NCI-H1105 treated with DMSO at 0.1 percent for 48 hours (cell line): ENCODE data around the gene CNNM3.

ENCODE experiments used
- DNase-seq: peaks from one replicate; lab custom pipeline; 2025; lab: John Stamatoyannopoulos, UW

CNNM3 gene

DNA sequence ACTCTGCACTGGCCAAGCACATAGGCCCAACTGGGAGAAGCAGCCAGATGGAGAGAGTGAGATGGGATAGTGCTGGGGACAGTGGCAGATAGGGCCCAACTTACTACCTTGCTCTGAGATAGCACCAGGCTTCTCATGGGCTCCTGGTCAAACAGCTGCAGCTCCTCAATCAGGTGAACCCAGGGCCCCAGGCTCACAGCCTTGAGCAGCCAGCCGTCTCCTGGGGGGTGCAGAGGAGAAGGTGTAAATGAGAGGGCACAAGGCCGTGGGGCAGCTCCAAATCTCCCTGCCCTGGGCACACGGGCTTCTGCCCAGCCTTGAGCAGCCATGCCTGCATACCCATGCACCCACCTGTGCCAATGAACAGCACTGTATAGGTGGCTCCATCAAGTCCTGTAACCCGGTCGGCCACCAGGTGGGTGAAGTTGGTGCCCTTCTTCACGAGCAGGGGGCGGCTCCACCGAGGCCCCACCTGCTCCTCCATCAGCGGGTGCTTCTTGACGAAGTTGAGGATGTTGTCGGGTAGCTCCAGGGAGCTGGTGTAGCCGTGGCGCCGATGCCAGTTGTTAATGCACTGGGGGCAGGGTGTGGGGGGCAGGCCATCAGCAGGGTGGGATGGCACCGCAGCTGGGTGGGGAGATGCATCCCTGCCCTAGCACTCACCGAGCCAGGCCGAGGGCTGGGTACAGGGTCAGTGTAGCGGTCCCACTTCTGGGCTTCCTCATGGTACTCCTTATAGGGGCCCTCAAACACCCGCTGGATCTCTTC is 47.7 kb downstream of the CNNM3 start:
- DNase-seq, result no peak

DNA sequence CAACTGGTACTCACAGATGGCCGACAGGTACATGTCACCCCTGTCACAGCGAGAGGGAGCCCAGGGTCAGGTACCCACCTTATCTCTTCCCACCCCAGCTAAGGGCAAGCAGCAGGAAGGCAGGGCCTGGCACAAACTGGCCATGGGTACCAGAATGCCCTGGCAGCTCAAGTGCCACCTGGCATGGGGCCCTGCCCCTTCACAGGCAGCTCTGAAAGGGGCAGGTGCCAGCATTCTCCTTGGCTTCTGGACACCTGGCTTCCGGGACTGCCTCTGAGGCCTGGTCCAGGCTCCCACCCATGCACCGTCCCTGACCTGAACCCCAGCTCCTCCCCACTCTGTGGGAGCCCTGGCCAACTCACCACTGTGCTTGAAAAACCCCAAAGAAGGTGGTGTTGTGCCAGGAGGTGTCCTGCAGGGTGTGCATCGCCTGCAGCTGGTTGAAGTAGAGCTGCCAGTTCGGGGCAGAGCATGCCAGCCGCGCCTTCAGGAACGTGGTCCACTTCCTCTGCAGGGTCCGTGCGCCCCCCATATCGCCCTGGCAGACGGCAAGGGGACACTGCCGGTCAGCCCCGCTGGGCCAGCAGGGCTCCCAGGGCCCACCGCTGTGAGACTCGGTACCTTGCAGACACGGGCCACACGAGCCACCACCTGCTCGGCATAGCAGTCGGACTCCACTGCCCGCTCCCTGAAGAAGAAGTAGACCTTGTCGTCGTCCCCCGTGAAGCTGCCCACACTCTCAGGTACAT is 48.4 kb downstream of the CNNM3 start:
- DNase-seq, result no peak

DNA sequence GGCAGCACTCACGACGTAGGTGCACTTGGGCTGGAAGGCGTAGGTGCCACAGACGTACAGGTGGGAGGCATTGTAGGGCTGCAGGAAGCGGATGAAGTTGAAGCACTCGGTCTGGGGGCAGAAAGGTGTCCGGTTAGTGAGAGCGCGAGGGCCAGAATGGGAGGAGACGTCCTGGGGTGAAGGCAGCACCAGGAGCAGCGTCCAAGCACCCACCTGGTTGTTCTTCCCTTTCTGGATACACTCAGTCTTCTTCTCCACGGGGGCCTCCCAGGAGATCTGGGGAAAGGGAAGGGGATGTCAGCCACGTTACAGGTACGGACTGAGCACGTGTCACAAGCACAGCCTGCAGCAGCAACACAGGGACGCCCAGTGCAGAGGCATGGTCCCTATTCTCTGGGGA is 49.6 kb downstream of the CNNM3 start:
- DNase-seq, result no peak

DNA sequence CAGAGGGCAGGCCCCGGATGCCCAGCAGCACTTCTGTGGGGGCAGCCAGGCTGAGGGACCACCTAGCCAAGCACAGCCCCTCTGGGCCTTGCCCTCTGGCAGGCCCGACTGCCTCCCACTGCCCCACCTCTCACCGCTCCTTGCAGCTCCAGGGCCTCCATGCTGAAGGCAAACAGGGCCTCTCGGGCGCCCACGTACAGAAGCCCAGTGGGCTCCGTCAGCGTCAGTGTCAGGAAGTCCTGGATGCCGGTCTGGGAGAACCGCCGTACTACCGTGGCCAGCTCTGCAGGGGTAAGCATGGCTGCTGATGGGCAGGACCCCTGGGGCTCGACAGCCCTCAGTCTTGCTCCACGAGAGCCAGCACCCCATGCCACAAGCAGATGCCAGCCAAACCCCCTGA is 50.1 kb downstream of the CNNM3 start:
- DNase-seq, result no peak

GRCh38 chr2:96866586-96866985 is 50.5 kb downstream of the CNNM3 start:
- DNase-seq, result no peak

DNA sequence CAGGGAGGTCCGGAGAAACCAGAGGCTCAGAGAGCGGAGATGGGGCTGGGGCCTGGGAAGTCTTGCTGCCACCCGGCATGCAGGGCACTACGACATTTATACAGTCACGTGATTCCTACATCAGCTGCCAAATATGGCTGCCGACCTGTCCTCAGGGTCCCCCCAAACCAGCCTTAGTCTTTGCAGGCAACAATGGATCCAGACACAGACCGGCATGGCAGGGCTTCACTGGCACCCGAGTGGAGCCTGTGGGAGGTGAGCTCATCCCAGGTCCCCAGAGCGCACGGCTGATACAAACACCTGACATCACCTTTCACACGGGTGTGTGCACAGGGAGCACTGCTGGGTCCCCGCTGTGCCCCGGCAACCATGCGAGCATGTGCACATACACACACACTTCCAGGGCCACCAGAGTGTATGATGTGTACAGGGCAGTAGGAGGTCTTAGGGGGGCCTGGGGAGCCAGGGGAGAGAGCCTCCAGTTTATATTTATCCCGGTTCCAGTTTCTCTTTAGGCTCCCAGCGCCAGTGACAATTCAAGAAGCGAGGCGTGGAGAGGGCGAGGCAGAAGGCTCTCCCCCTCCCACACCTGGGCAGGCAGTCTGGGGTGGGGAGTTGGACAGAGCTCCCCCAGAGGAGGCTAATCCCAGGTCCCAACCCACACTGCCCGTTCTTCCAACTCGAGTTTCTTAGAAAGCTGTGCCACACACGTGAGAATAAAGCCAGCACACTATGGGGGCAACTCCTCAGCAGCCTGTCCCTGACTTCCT is 51.1 kb downstream of the CNNM3 start:
- no peak for DNase-seq

GRCh38 chr2:96867756-96868554 is 51.9 kb downstream of the CNNM3 start:
- no peak for DNase-seq

DNA sequence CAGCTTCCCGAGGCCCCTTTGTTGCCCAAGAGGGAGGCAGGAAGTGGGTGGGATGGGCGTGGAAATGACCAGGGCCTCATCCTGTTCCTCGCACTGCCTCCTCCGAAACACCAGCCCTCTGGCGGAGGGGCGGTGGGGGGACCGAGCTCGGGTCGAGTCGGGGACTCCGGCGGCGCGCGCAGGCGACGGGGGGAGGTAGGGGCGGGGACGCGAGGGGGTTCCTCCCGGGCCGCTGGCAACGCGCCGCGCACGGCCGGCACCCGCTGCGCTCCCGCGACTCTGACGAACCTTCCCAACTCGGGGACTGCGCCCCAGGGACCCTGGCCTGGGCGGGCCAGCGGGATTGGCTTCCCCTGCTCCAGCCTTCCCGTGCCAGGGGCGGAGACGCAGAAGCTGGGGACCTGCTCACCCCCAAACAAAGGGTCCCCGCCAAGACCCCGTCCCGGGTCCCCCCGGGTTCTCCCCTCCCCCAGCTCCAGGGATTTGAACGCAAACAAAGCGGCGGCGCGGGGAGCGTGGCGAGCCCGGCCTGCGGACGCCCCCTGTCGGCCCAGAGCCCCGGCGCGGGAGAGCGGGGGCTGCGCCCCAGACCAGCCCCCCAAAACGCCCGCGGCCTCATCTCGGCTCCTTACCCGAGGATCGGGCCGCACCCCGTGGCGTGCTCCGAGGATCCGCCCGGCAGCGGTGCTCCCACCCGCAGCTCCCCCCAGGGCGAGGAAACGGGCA is 52.6 kb downstream of the CNNM3 start:
- peak; percentile 50 for DNase-seq

DNA sequence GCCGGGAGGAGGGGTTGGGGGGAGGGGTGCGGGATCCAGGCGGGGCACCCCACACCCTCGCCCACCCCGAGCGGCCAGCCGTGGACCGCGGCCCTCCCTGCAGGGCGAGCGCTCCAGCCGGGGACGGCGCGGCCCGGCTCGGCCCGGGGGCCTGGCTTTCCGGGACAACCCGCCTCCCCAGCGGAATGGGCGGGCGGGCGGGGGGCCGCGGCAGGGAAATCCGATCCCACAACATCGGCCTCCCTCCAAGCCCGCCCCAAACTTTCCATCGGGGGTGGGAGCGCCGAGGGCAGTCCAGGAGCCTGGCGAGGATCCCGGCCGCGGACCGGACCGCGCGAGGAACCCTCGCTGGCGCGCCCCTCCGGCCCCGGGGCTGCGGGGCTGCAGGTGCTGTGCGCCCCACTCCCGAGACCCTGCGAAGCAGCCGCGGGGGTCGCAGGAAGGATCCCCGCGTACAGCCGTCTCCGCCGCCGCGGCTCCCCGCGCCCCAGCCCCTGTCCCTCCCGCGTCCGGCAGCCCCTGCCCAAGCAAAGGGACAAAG is 53.3 kb downstream of the CNNM3 start:
- DNase-seq, result no peak

- peak; percentile 16 for DNase-seq
Observed at GRCh38 chr2:96869822-96870625, 54.0 kb downstream of the CNNM3 start, which contains the start of gene SEMA4C. TSS of gene SEMA4C (minus strand) at chr2:96870080. CDS start at chr2:96867886, 2,194 bp downstream.

GRCh38 chr2:96870626-96871255 is 54.7 kb downstream of the CNNM3 start:
- peak; percentile 49 for DNase-seq

- DNase-seq, result no peak
Observed at GRCh38 chr2:96872591-96873349, 56.7 kb downstream of the CNNM3 start.

DNA sequence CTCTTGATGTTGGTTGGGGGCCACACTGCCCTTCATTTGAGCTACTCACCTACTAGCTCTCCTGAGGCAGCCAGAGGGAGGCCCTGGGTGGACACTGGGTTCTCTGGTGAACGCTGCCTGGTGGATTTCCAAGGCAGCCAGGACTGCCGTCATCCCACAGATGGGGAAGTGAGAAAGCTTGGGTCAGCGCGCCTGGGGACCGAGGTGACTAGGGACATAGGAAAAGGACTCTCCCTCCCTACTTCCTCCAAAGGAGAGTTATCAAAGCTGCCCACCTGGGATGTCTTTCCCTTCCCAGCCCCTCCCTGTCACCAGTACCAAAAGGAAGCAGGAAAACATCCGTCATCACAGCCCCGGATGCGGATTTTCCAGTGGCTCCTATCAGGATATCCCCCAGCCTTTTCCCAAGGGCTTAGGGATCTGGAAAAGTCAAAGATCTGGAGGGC is 57.6 kb downstream of the CNNM3 start:
- no peak for DNase-seq

DNA sequence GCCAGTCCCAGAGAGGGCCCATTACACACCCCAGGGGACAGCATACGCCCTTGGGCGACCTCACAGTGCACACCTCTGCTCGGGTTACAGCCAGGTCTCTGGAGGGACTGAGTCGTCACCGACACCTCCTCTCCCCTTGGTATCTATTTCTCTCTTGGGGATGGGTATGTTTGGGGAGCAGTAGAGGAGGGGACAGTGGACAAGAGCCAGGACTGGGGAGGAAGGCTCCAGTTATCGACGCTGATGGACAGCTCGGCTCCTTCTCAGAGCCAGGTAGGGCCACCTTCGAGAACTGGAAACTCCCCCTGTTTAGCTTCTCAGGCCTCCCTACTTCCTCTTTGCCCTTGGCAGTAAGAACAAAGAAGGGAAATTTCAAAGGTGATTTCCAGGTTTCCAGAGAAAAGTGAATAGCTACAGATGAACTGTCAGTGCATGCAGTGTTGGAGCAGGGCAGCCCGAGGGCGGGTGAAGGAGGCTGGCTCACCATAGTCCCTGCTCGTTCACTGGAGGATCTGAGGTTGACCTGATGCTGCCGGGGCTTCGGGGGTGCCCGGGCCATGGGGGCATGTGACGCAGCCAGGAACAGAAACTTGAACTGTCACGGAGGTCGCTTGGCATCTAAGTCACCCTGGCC is 58.2 kb downstream of the CNNM3 start:
- DNase-seq, result no peak

DNA sequence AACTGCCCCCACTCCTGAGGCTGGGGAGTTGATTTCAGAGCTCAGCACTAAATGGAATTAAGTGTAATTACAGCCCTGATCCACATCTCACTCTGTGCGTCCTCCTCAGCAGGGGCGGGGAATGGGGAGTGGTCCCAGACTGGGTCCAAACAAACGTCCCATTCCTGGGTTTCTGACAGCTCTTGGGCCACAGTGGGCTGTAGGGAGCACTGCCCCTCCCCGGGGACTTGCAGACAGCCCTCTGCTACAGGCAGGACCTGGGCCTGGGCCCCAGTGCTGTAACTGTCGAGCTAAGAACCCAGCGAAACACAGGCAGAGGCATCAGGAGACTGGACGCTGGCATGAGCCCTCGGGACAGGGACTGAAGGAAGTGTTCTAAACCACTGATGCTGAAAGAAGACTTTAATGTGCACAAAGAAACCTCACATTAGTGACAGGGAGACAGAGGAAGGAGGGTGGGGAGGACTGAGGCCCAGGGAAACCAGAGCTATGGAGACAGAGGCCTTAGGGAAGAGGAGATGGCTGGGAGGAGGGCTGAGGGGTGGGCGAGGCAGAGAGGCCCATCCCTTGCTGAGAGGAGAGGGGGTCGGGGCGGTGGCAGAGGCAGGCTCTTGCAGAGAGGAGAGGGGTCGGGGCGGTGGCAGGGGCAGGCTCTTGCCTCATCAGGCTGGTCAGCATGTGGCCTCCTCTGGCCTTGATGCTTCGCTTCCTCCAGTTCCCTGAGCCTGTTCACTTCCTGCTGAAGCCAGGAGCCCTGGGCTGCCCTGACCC is 59.6 kb downstream of the CNNM3 start:
- DNase-seq, result no peak

- DNase-seq, result no peak
Observed at GRCh38 chr2:96876269-96877041, 60.4 kb downstream of the CNNM3 start.

GRCh38 chr2:96877042-96877451 is 61.0 kb downstream of the CNNM3 start:
- no peak for DNase-seq
